Central memory CD8-positive, alpha-beta T cell (primary cell): ENCODE data around the gene CPNE4.

Experiments used
- ATAC-seq: fragments of 150-1000 bp; cut with Tn5 transposase; replicated peaks from 2 replicates; pipeline ENCODE4 v1.10.0; 2022; ENCODE audit warnings: mild to moderate bottlenecking, moderate FRiP score, moderate number of reproducible peaks; ENCODE audit not compliant: poor library complexity, severe bottlenecking; ENCODE audit errors: extremely low read depth
- DNase-seq, 2 donors: peaks; one replicate each; pipeline ENCODE4 v3.0.0; 2021; ENCODE audit warnings: low spot score in 2 of 2
- H3K27ac Mint-ChIP-seq: one replicate; pipeline ENCODE4 v1.8.0; 2022; ENCODE audit warnings: low read depth, mild to moderate bottlenecking, moderate library complexity, mixed read lengths
- H3K27me3 Mint-ChIP-seq: one replicate; pipeline ENCODE4 v1.8.0; 2022; ENCODE audit warnings: mixed read lengths
- H3K36me3 Mint-ChIP-seq: one replicate; pipeline ENCODE4 v1.8.0; 2022; ENCODE audit warnings: mild to moderate bottlenecking, moderate library complexity, mixed read lengths; ENCODE audit not compliant: insufficient read depth
- H3K4me1 Mint-ChIP-seq: one replicate; pipeline ENCODE4 v1.8.0; 2022; ENCODE audit warnings: mixed read lengths
- H3K4me3 Mint-ChIP-seq: one replicate; pipeline ENCODE4 v1.8.0; 2022; ENCODE audit warnings: mild to moderate bottlenecking, moderate library complexity, mixed read lengths
- H3K9me3 Mint-ChIP-seq: one replicate; pipeline ENCODE4 v1.8.0; 2022; ENCODE audit warnings: mixed read lengths

Gene CPNE4

GRCh38 chr3:131537531-131537930, 497.3 kb downstream of the CPNE4 start:
- no peaks in the 10 kb centered on the region for H3K9me3 Mint-ChIP-seq
- H3K27ac Mint-ChIP-seq = no peak overlapping the region
- H3K36me3 Mint-ChIP-seq = peaks cover 1% of the 10 kb centered on the region
- peaks cover 33% of the 10 kb centered on the region for H3K27me3 Mint-ChIP-seq
- no peaks in the 10 kb centered on the region for H3K4me1 Mint-ChIP-seq
- DNase-seq = no peak
- ATAC-seq = no peak
- H3K4me3 Mint-ChIP-seq = no peak overlapping the region

DNA sequence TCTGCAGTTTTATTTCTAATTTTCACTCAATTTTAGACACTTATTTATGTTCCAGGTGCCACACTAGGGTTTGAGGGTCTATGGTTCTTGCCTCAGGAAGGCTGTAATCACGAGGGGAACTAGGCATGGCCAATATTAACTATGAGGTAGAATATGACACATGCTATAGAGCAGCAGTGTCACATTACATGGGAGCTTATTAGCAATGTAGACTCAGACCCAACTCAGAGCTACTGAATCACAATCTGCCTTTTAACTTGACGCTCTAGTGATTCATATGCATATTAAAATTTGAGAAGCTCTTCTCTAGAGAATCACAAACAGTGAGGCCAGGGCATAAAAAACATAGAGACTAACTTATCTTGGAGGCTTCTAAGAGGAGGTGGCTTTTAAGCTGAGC, 499.2 kb downstream of the CPNE4 start:
- peaks cover 41% of the 10 kb centered on the region for H3K27me3 Mint-ChIP-seq
- H3K36me3 Mint-ChIP-seq = peaks cover 1% of the 10 kb centered on the region
- no peaks in the 10 kb centered on the region for H3K9me3 Mint-ChIP-seq
- H3K4me3 Mint-ChIP-seq = no peak overlapping the region
- DNase-seq (no peak), ATAC-seq (no peak)
- H3K27ac Mint-ChIP-seq = no peak overlapping the region
- H3K4me1 Mint-ChIP-seq = no peaks in the 10 kb centered on the region

DNA sequence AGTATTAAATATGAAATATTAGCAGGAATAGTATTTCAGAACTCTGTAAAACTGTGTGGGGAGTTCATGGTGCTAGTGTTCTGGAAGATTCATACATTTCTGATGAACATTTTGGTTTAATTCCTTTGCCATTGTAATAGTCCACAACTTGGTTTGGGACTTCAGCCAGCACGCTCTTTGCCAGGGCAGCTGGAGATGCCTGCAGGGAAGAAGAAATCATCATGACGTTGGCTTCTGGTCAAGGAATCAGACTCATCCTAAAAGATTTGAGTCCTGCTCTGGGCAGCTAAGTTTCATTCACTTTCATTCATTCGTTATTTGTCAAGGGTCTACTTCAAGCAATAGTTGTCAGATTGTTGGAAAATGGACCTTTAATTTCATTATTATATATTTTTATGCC, 499.7 kb downstream of the CPNE4 start:
- Mint-ChIP-seq H3K4me3 (no peak overlapping the region), H3K4me1 (no peaks in the 10 kb centered on the region), H3K36me3 (peaks cover 1% of the 10 kb centered on the region), H3K9me3 (no peaks in the 10 kb centered on the region), H3K27ac (no peak overlapping the region), H3K27me3 (peaks cover 36% of the 10 kb centered on the region)
- ATAC-seq (no peak), DNase-seq (no peak)

DNA sequence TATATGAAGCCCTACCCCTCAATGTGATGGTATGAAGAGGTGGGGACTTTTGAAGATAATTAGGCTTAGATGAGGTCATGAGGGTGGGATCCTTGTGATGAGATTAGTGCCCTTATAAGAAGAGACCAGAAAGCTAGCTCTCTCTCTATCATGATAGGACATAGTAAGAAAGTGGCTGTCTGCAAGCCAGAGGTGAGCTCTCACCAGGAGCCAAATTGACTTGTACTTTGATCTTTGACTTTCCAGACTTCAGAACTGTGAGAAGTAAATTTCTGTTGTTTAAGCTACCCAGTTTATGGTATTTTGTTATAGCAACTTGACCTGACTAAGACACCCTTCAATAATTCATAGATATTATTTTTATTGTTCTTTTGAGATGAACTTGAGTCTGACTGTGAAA, 502.2 kb downstream of the CPNE4 start:
- Mint-ChIP-seq H3K9me3 (no peaks in the 10 kb centered on the region), H3K4me1 (no peaks in the 10 kb centered on the region), H3K36me3 (no peaks in the 10 kb centered on the region), H3K27ac (no peak overlapping the region), H3K27me3 (peaks cover 46% of the 10 kb centered on the region), H3K4me3 (no peak overlapping the region)
- no peak for ATAC-seq
- no peak for DNase-seq

- no peaks in the 10 kb centered on the region for H3K36me3 Mint-ChIP-seq
- peaks cover 56% of the 10 kb centered on the region for H3K27me3 Mint-ChIP-seq
- ATAC-seq = no peak
- DNase-seq = no peak
- H3K4me1 Mint-ChIP-seq = no peaks in the 10 kb centered on the region
- no peak overlapping the region for H3K27ac Mint-ChIP-seq
- H3K4me3 Mint-ChIP-seq = no peak overlapping the region
- no peaks in the 10 kb centered on the region for H3K9me3 Mint-ChIP-seq
Observed at GRCh38 chr3:131530843-131531242, 504.0 kb downstream of the CPNE4 start.

GRCh38 chr3:131530388-131530787, 504.4 kb downstream of the CPNE4 start:
- H3K4me3 Mint-ChIP-seq = no peak overlapping the region
- ATAC-seq = no peak
- peaks cover 60% of the 10 kb centered on the region for H3K27me3 Mint-ChIP-seq
- no peaks in the 10 kb centered on the region for H3K36me3 Mint-ChIP-seq
- no peaks in the 10 kb centered on the region for H3K4me1 Mint-ChIP-seq
- DNase-seq = no peak
- H3K9me3 Mint-ChIP-seq = no peaks in the 10 kb centered on the region
- H3K27ac Mint-ChIP-seq = no peak overlapping the region

GRCh38 chr3:131526801-131527347, 507.9 kb downstream of the CPNE4 start:
- Mint-ChIP-seq H3K4me1 (no peaks in the 10 kb centered on the region), H3K27ac (no peak overlapping the region), H3K4me3 (no peak overlapping the region), H3K9me3 (no peaks in the 10 kb centered on the region), H3K36me3 (no peaks in the 10 kb centered on the region), H3K27me3 (peaks cover 50% of the 10 kb centered on the region)
- no peak for ATAC-seq
- DNase-seq = no peak

DNA sequence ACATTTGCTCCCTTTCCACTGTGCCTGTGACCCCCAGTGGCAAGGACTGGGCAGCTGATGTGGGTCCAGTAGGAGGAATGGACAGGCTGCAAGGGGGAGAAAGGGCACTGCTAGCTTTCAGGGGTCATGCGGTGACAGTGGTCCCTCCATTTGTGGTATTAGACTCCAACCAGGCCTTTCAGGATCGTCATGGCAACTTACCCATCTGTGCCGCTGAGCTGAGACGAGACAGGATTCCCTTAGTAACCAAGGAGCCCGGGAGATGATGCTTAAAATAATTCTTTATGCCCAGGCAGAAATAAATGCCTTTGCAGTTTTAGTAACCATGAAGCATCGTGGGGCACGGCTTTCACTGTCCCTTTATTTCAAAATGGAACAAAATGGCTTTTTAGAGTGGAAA, 516.1 kb downstream of the CPNE4 start:
- ATAC-seq (no peak), DNase-seq (no peak)
- Mint-ChIP-seq H3K27me3 (no peaks in the 10 kb centered on the region), H3K4me1 (no peaks in the 10 kb centered on the region), H3K4me3 (no peak overlapping the region), H3K36me3 (no peaks in the 10 kb centered on the region), H3K9me3 (no peaks in the 10 kb centered on the region), H3K27ac (no peak overlapping the region)

DNA sequence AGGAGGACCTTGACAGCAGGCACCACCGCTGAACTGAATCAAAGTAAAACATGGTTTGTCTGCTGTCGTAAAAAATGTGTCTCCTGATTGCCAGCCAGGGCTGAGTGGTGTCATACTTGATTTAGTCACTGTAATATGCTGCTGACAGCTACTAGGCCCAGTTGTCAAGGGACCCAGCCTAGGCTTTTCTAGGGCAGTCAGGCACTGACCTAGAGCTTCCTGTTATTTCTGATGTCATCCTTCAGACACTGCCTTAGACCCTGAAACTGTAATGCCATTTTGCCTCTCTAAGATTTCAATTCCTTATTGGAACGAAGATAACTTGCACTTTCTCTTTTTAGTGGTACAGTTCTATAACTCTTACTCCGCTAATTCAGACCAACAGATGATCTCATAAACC, 529.4 kb downstream of the CPNE4 start:
- ATAC-seq (no peak), DNase-seq (no peak)
- H3K4me1 Mint-ChIP-seq = peaks cover 26% of the 10 kb centered on the region
- H3K27me3 Mint-ChIP-seq = no peaks in the 10 kb centered on the region
- H3K36me3 Mint-ChIP-seq = peaks cover 10% of the 10 kb centered on the region
- no peaks in the 10 kb centered on the region for H3K9me3 Mint-ChIP-seq
- H3K27ac Mint-ChIP-seq = no peak overlapping the region
- no peak overlapping the region for H3K4me3 Mint-ChIP-seq

DNA sequence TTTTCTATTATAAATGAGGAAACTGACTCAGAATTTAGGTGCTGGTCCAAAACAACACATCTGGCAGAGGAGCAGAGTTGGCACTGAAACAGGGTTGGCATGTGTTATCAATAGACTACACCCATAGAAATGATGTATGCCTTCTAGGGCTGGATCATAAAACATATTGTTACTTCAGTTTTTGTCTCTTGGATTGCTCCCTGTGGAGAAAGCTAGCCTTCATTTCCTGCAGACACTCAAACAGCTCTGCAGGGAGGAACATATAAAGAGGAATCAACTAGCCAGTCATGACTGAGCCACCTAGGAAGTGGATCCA, 531.5 kb downstream of the CPNE4 start:
- peak overlapping the region; percentile 89 for H3K27ac Mint-ChIP-seq
- H3K4me1 Mint-ChIP-seq = peaks cover 26% of the 10 kb centered on the region
- H3K36me3 Mint-ChIP-seq = peaks cover 24% of the 10 kb centered on the region
- peak overlapping the region; percentile 99 for H3K4me3 Mint-ChIP-seq
- no peaks in the 10 kb centered on the region for H3K27me3 Mint-ChIP-seq
- no peaks in the 10 kb centered on the region for H3K9me3 Mint-ChIP-seq
- ATAC-seq (no peak), DNase-seq (no peak)

DNA sequence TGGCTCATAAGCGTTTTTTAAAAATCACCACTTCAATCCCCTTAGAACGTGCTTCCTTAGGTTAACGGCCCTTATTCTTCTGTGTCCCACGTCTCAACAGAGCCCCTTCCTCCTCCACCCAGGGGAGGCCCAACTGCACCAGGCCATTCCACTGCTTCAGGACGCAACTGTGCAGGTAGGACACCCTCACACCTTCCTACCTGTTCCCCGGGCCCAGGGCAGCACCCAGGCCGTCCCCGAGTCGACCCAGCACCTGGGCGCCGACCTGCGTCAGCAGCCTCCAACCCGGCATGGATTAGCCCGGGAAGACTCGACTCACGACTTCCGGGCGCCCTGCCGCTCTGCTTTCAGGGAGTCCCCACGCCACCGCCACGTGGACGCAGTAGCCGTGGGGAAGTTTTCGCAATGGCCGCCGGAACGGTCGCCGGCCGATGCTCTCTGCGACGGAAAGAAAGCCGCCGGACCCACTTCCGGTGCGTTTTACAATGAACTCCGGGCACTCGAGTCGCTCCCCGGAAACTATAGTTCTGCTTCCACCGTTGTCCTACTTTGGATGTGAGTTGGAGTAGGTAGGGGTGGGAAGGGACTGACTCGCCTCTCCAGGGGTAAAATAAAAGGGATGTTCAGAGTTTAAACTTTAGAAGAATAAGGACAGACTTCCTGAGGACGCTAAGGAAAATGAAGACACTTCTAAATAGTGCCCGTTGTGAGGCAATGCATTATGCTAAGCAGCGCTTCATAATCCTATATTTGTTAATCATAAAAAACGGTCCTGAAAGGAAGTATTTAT, 532.1 kb downstream of the CPNE4 start, which contains the start of gene MRPL3:
TSS of gene MRPL3 (minus strand) at position 442 of the 790 bp plus-strand sequence. CDS start at position 292, 150 bp downstream.
- Mint-ChIP-seq H3K4me3 (peak within 1 kb of the TSS; percentile 99), H3K36me3 (peaks cover 28% of the 10 kb centered on the region), H3K27me3 (no peaks in the 10 kb centered on the region), H3K9me3 (no peaks in the 10 kb centered on the region), H3K27ac (peak within 1 kb of the TSS; percentile 89), H3K4me1 (peaks cover 26% of the 10 kb centered on the region)
- peak; percentile 72 for DNase-seq
- ATAC-seq = peak; percentile 87

DNA sequence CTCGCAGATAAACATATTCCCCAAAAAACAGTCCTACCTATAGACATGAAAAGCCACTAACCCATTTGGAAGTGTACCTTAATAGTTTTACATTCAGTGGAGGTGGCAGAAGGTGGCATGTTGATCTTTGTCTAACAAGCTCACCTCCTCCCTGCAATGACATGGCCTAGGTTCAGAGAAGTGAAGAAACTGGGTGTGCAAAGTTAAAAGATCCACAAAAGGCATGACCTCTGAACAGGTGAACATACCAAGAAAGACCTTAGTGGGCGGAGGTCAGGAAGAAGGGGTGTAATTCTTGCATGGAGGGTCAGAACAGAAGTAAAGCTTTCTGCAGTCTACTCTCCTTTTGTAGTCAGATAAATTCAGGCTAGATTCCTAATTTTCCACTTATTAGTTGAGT, 532.9 kb downstream of the CPNE4 start:
- ATAC-seq = no peak
- Mint-ChIP-seq H3K27me3 (no peaks in the 10 kb centered on the region), H3K27ac (peak overlapping the region; percentile 89), H3K4me1 (peaks cover 28% of the 10 kb centered on the region), H3K4me3 (peak overlapping the region; percentile 99), H3K36me3 (peaks cover 35% of the 10 kb centered on the region), H3K9me3 (no peaks in the 10 kb centered on the region)
- DNase-seq = no peak

DNA sequence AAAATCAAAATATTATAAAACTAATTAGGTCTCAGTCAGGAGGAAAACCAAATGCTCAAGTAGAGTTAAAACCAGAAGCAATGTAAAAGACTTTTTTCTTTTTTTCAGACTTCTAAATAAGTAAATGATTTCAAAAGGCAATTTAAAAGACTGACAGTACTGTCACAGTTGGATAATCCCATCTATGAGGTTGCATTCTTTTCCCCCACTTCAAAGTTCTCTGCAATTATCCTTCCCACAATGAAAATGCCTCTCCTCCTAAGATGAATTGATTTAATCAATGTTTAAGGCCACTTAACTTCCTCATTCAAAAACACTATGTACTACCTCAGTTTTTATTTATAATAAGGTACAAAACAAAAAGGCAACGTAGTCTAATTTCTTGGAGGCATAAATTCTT, 540.1 kb downstream of the CPNE4 start:
- H3K4me1 Mint-ChIP-seq = peaks cover 19% of the 10 kb centered on the region
- H3K9me3 Mint-ChIP-seq = no peaks in the 10 kb centered on the region

More for the DNA sequence above, 540.1 kb downstream of the CPNE4 start:
- Mint-ChIP-seq H3K36me3 (peaks cover 45% of the 10 kb centered on the region), H3K4me3 (no peak overlapping the region), H3K27ac (no peak overlapping the region), H3K27me3 (no peaks in the 10 kb centered on the region)
- DNase-seq (no peak), ATAC-seq (no peak)
